Astrocyte of the cerebellum (primary cell): ENCODE data around the gene SCN4A.

Experiments
- DNase-seq: peaks from one replicate; pipeline ENCODE4 v3.0.0-alpha.2; 2011; ENCODE audit warnings: low read depth
- H3K4me3 ChIP-seq: 2 replicates; pipeline ENCODE4 v1.5.1; 2011; ENCODE audit warnings: mild to moderate bottlenecking, low read depth, low read length, moderate library complexity
- in situ Hi-C: cut with HindIII; loops from 2 replicates; pipeline ENCODE4 v1.10.0; 2017; ENCODE audit warnings: low sequenced_read_pairs
- TF ChIP-seq, protein P1 (sequence below): IDR thresholded peaks from 2 replicates; pipeline ENCODE4 v1.5.1; 2012; ENCODE audit warnings: low read length, low read depth, moderate library complexity, mild to moderate bottlenecking; ENCODE audit errors: missing control alignments

SCN4A gene

DNA sequence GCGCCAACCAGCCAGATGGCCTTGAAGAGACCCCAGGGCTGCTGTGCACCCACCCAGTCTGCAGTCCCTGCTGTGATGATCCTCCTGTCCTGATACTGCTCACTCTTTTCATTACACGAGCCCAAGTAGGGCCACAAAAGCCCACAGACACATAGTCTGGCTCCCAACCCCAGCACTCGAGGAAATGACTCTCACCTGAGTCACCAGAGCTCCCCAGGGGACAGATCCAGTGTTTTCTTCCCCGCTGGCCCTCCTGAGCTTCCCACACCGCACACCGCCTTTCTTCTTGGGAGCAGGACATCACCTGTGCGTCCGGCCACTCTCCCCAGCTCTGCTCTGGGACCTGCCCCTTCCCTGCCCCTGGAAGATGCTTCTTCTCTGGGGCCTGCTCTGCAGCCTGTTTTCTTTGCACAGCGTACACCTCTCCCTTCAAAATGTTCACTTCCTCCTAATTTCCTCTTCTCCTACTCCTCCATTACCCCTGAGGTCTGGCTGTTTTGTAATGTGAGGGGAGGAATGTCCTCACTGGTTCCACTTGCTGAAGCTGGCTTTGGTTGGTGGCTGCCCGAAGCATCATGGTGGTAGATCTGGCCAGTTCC, 2.0 kb upstream of the SCN4A start:
- TF ChIP-seq, protein P1, sequence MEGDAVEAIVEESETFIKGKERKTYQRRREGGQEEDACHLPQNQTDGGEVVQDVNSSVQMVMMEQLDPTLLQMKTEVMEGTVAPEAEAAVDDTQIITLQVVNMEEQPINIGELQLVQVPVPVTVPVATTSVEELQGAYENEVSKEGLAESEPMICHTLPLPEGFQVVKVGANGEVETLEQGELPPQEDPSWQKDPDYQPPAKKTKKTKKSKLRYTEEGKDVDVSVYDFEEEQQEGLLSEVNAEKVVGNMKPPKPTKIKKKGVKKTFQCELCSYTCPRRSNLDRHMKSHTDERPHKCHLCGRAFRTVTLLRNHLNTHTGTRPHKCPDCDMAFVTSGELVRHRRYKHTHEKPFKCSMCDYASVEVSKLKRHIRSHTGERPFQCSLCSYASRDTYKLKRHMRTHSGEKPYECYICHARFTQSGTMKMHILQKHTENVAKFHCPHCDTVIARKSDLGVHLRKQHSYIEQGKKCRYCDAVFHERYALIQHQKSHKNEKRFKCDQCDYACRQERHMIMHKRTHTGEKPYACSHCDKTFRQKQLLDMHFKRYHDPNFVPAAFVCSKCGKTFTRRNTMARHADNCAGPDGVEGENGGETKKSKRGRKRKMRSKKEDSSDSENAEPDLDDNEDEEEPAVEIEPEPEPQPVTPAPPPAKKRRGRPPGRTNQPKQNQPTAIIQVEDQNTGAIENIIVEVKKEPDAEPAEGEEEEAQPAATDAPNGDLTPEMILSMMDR: no peak
- in situ Hi-C loops: no loop called here
- DNase-seq: no peak
- no peak overlapping the region for H3K4me3 ChIP-seq

DNA sequence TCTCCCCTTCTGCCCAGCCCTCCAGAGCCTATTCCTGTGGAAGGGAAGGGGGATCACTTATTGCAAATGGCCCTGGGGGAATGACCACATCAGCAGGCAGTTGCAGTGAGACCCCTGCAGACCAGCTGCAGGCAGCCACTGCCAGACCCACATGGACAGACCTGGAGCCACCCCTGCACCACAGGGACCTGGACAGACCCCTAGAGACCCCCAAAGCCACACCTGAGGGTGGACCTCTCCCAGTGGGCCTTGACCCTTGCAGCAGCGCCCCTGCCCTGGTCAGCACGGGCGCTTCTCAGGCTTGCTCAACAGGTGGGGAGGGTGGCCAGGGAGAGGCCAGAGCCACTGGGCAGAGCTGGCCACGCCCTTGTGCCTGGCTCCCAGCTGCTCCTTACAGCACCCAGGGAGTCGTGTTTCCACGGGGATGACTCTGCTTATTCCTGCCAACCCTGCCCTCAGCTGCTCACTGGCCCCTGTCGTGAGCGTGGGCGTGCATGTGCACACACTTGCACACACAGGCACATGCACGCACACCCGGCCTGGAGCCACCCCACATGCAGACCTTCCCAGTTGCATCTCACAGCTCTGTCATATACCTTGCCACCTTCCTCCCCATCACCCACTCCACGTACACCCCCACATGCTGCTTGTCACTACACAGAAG, 1.3 kb upstream of the SCN4A start:
- TF ChIP-seq, protein P1: no peak
- DNase-seq: no peak
- in situ Hi-C loops: no loop called here
- no peak overlapping the region for H3K4me3 ChIP-seq

DNA sequence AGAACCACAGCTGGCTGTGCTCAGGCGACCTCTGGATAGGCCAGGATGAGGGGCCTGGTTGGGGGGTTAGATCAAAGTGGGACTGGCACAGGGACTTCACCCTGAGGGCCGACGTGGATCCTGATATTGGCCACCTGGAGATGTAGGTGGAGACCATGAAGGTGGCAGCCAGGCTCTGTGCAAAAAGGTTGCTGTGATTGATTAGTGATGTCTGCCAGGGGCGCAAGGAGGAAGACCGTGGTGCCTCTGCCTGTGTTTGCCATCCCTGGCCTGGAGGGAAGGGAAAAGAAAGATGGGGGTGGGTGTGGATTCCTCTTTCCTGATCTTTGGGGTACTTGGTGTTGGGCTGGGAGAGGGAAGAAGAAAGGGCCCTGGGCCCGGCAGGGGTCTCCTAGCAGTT, 529 bp upstream of the SCN4A start:
- TF ChIP-seq, protein P1: no peak
- no peak overlapping the region for H3K4me3 ChIP-seq
- in situ Hi-C loops: no loop called here
- DNase-seq: no peak

DNA sequence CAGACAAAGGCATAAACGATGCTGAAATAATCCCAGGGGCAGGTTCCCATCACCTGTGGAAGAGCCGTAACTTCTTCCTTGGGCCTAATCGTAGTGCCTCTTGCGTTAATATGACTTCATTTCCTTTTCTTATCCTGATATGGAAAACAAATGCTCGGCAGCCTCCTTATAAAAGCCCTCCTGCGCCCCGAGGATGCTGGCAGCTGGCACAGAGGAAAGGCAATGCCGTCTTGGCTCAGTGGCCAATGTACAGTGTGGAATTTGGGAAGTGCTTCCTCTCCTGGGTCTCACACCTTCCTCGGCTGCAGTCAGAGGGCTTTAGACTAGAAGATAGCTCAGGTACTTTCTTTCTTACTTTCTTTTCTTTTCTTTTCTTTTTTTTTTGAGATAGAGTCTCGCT, 3.4 kb downstream of the SCN4A start:
- no peak overlapping the region for H3K4me3 ChIP-seq
- TF ChIP-seq, protein P1: no peak

DNA sequence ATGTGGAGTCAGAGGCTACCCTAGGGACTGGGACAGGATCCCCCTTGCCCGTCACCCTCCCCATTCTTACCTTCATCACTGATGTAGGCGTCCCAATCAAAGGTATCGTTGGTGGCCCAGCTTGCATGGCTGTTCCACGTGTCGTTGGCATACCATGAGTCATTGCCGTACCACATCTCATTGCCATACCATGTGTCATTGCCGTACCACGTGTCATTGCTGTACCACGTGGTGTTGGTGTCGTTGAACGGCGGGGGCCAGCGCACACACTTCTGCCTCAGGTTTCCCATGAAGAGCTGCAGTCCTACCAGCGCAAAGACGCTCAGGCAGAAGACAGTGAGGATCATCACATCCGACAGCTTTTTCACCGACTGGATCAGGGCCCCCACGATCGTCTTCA, 4.8 kb downstream of the SCN4A start:
- no peak for DNase-seq
- TF ChIP-seq, protein P1: no peak
- H3K4me3 ChIP-seq: no peak overlapping the region
- in situ Hi-C loops: no loop called here

More for the DNA sequence above, 3.4 kb downstream of the SCN4A start:
- in situ Hi-C loops: no loop called here
- no peak for DNase-seq

DNA sequence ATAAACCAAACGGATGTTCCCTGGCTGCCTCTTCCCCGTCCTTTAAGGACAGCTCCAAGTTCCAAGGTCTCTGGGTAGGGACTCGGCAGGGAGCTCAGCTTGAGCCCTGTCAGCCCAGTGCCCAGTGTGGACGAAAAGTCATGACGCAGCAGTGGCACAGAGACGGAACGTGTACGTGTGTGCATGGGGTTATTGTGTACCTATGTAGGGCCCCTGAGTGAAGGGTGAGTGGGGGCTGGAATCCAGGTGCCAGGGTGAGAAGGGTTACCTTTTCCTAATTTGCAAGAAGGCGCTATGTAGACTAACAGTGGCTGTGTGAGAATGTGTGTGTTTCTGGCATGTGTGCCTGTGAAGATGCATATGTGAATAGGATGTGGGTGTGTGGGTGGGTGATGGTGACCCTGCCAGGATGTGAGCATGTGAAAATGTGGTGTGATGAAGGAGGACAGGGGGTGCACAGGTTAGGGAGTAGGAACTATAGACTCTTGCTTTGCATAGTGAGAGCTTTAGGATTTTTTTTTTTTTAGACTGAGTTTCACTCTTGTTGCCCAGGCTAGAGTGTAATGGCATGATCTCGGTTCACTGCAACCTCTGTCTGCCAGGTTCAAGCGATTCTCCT, 6.0 kb downstream of the SCN4A start:
- TF ChIP-seq, protein P1: no peak
- no peak overlapping the region for H3K4me3 ChIP-seq
- no peak for DNase-seq
- in situ Hi-C loops: no loop called here
